PC-3 (cell line): Measurements from ENCODE around the gene SAP30BP.

Source experiments
- CTCF ChIP-seq: fragments of 300-600 bp; sonication (generic); conservative IDR thresholded peaks from 2 replicates; pipeline ENCODE4 v1.5.1; 2017; ENCODE audit warnings: antibody characterized with exemption, low read depth, mild to moderate bottlenecking, low read length
- EZH2 ChIP-seq: fragments of 300-600 bp; sonication (generic); IDR thresholded peaks from one replicate; pipeline ENCODE4 v1.6.1; 2017; ENCODE audit warnings: antibody characterized with exemption, mild to moderate bottlenecking, low read length; ENCODE audit not compliant: unreplicated experiment
- EZH2phosphoT487 ChIP-seq: fragments of 300-600 bp; sonication (generic); IDR thresholded peaks from 2 replicates; pipeline ENCODE4 v1.6.1; 2018; ENCODE audit warnings: mild to moderate bottlenecking, antibody characterized with exemption, low read length, borderline replicate concordance

- TF ChIP-seq EZH2: no peak
- no peak for TF ChIP-seq CTCF
- no peak for TF ChIP-seq EZH2phosphoT487
These were observed 54.4 kb downstream of the SAP30BP start for GRCh38 chr17:75721463-75722011.
